Activated T-helper 2 cell treated with anti-CD3 and anti-CD28 coated beads, Interferon-gamma antibody, Interleukin-2, Interleukin-4, amounts not matched to agents 10 μg/mL and 5 μg/mL and 100 μg/mL, durations not matched to agents 14 hours and 24 hours and 36 hours (primary cell): ENCODE results near the gene HNRNPH3. TPM values are rescaled to one million over a fixed set of nuclear protein-coding genes. Genes with fewer than 3 reads are reported as not detected.
A peak's percentile ranks its signal among the peaks of the same experiment; 100 is the strongest.
"Not testable (repeated sequence)": the region's sequence is repeated elsewhere in the genome, so short reads cannot be mapped to it uniquely, and the experiment has no call there.

Experiments used
- DNase-seq: peaks from one replicate; pipeline ENCODE4 v3.0.0; 2021; ENCODE audit warnings: low spot score
- H3K27ac Mint-ChIP-seq: one replicate; pipeline ENCODE4 v1.8.0; 2021; ENCODE audit warnings: mixed read lengths
- H3K27me3 Mint-ChIP-seq: one replicate; pipeline ENCODE4 v1.8.0; 2021; ENCODE audit warnings: low read depth, mixed read lengths
- H3K36me3 Mint-ChIP-seq: one replicate; pipeline ENCODE4 v1.8.0; 2021; ENCODE audit warnings: low read depth, mixed read lengths
- H3K4me1 Mint-ChIP-seq: one replicate; pipeline ENCODE4 v1.8.0; 2021; ENCODE audit warnings: low read depth, mixed read lengths
- H3K4me3 Mint-ChIP-seq: one replicate; pipeline ENCODE4 v1.8.0; 2021; ENCODE audit warnings: low read depth, mild to moderate bottlenecking, moderate library complexity, mixed read lengths
- H3K9me3 Mint-ChIP-seq: one replicate; pipeline ENCODE4 v1.8.0; 2021; ENCODE audit warnings: mixed read lengths
- intact Hi-C: fragments of 100-400 bp; cut with micrococcal nuclease; formaldehyde crosslinking; loops from one replicate; pipeline ENCODE4 v1.15.1; 2023
- total RNA-seq: library from RNA; stranded (reverse); gene quantifications from 2 replicates; pipeline ENCODE4 v1.2.3, GENCODE V29; 2022

HNRNPH3 gene
- total RNA-seq, 1 donor from 2014 or later: 183 TPM

- H3K27ac Mint-ChIP-seq: no peak overlapping the region
- peaks cover 2% of the 10 kb centered on the region for H3K27me3 Mint-ChIP-seq
- no peak overlapping the region for H3K4me3 Mint-ChIP-seq
- DNase-seq: no peak
- H3K9me3 Mint-ChIP-seq: no peaks in the 10 kb centered on the region
- H3K36me3 Mint-ChIP-seq: peaks cover 4% of the 10 kb centered on the region
- intact Hi-C loops: no loop called here
- H3K4me1 Mint-ChIP-seq: peaks cover 6% of the 10 kb centered on the region
Observed at GRCh38 chr10:68310531-68310930, 21.3 kb upstream of the HNRNPH3 start.

DNA sequence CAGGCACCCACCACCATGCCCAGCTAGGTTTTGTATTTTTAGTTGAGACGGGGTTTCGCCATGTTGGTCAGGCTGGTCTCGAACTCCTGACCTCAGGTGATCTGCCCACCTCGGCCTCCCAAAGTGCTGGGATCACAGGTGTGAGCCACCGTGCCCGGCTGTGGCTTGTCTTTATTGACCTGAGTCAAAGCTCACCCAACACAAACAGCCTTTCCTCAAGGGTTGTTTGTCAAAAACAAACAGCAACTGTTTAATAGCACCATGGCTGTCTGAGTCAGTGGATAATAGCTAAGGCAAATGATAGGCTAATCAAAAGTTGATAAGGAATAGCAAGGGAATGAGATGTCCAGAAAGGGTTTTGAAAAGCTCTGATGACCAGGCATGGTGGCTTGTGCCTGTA lies 16.9 kb upstream of the HNRNPH3 start:
- intact Hi-C loops, DNase-seq, H3K27me3 Mint-ChIP-seq, H3K4me3 Mint-ChIP-seq, H3K4me1 Mint-ChIP-seq, H3K27ac Mint-ChIP-seq: not testable (repeated sequence)
- Mint-ChIP-seq H3K36me3 (peaks cover 12% of the 10 kb centered on the region), H3K9me3 (peaks cover 20% of the 10 kb centered on the region)

GRCh38 chr10:68315582-68315981 lies 16.3 kb upstream of the HNRNPH3 start:
- no peak overlapping the region for H3K27ac Mint-ChIP-seq
- DNase-seq: no peak
- intact Hi-C loops: no loop called here
- peaks cover 12% of the 10 kb centered on the region for H3K36me3 Mint-ChIP-seq
- H3K9me3 Mint-ChIP-seq: peaks cover 20% of the 10 kb centered on the region
- no peak overlapping the region for H3K4me3 Mint-ChIP-seq
- peaks cover 2% of the 10 kb centered on the region for H3K27me3 Mint-ChIP-seq
- peaks cover 7% of the 10 kb centered on the region for H3K4me1 Mint-ChIP-seq

DNA sequence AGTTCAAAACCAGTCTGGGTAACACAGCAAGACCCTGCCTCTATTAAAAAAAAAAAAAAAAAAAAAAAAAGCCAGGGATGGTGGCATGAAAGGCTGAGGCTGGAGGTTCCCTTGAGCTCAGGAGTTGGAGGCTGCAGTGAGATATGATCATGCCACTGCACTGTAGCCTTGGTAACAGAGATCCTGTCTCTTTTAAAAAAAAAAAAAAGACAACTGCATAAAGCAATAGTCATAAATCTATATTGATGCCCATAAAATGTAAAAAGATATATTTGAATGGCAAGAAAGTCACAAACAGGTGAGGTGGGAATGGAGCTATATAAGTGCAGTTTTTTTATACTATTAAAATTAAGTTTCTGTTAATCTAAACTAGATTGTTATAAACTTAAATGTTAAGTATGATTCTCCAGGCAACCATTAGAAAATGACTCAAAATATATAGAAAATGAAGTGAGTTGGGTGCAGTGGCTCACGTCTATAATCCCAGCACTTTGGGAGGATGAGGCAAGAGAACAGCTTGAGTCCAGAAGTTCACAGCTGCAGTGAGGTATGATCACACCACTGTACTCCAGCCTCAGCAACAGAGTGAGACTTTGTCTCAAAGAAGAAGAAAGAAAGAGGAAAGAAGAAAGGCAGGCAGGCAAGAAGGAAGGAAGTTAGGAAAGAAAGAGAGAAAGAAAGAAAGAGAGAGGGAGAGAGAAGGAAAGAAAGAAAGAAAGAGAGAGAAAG lies 13.4 kb upstream of the HNRNPH3 start:
- Mint-ChIP-seq H3K4me1 (peaks cover 5% of the 10 kb centered on the region), H3K27me3 (no peaks in the 10 kb centered on the region), H3K36me3 (peaks cover 12% of the 10 kb centered on the region), H3K4me3 (no peak overlapping the region), H3K9me3 (peaks cover 24% of the 10 kb centered on the region), H3K27ac (no peak overlapping the region)
- DNase-seq: no peak
- intact Hi-C loops: no loop called here

- H3K27me3 Mint-ChIP-seq, H3K9me3 Mint-ChIP-seq, H3K4me1 Mint-ChIP-seq, DNase-seq, H3K4me3 Mint-ChIP-seq, H3K27ac Mint-ChIP-seq, H3K36me3 Mint-ChIP-seq, intact Hi-C loops: not testable (repeated sequence)
Observed at GRCh38 chr10:68324396-68324795, 7.5 kb upstream of the HNRNPH3 start.

DNA sequence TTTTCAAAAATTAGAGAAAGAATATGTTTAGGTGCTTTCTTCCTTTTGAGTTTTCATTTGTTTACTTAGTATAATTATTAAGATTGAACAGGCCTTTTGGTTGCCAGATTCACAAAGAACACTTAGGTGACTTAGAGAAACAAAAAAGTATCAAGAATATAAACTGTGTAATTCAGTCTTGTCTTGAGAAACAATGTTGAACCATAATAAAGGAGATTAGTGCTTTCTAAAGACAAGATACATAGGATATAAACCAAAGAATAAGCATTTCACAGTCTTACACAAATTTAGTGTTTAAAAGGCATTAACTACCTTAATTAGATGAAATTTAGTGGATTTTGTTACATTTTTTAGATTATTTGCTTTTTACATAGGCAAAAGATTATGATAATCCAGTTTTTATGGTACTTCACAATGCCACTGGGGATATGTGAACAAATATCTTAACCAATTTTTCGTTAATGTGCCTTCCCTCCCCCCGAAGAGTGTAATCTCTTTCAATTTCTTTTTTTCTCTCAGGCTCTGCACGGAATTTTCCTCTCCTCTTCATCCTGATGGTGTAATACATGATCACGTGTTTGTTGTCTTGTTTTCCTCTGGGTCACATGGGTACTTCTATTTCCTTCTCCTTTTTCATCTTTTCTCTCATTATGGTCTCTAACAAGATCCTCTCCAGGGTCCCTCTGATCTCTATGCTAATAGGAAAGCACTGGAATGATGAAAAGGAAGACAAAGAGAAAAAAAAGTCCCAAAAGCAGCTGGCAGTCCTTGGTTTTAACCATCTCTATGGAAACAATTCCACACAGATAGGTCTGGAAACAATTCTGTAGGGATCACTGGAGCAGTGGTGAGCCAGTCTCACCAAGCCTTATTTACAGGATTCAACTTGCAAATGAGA lies 3.7 kb upstream of the HNRNPH3 start:
- Mint-ChIP-seq H3K27ac (peak overlapping the region; percentile 35), H3K4me3 (peak overlapping the region; percentile 41), H3K9me3 (no peaks in the 10 kb centered on the region), H3K36me3 (peaks cover 11% of the 10 kb centered on the region), H3K27me3 (no peaks in the 10 kb centered on the region), H3K4me1 (peaks cover 22% of the 10 kb centered on the region)
- intact Hi-C loops: no loop called here
- DNase-seq: no peak

GRCh38 chr10:68329506-68329861 lies 2.4 kb upstream of the HNRNPH3 start:
- intact Hi-C loops: no loop called here

GRCh38 chr10:68330852-68331454 lies 911 bp upstream of the HNRNPH3 start:
- H3K27ac Mint-ChIP-seq: peak overlapping the region; percentile 100
- no peaks in the 10 kb centered on the region for H3K9me3 Mint-ChIP-seq
- DNase-seq: no peak
- peaks cover 39% of the 10 kb centered on the region for H3K4me1 Mint-ChIP-seq
- peaks cover 38% of the 10 kb centered on the region for H3K36me3 Mint-ChIP-seq
- peak overlapping the region; percentile 99 for H3K4me3 Mint-ChIP-seq
- intact Hi-C loops: loop anchor here (1.0 to 5.0 kb wide), 7 partner anchors 99 to 1901 kb away; partner anchors contain the start of genes ATOH7, DDX50, DNA2 and PPA1
- no peaks in the 10 kb centered on the region for H3K27me3 Mint-ChIP-seq

More at GRCh38 chr10:68329506-68329861, 2.4 kb upstream of the HNRNPH3 start:
- H3K9me3 Mint-ChIP-seq: no peaks in the 10 kb centered on the region
- peaks cover 25% of the 10 kb centered on the region for H3K4me1 Mint-ChIP-seq
- H3K4me3 Mint-ChIP-seq: no peak overlapping the region
- H3K36me3 Mint-ChIP-seq: peaks cover 25% of the 10 kb centered on the region
- no peak overlapping the region for H3K27ac Mint-ChIP-seq
- no peaks in the 10 kb centered on the region for H3K27me3 Mint-ChIP-seq
- no peak for DNase-seq

DNA sequence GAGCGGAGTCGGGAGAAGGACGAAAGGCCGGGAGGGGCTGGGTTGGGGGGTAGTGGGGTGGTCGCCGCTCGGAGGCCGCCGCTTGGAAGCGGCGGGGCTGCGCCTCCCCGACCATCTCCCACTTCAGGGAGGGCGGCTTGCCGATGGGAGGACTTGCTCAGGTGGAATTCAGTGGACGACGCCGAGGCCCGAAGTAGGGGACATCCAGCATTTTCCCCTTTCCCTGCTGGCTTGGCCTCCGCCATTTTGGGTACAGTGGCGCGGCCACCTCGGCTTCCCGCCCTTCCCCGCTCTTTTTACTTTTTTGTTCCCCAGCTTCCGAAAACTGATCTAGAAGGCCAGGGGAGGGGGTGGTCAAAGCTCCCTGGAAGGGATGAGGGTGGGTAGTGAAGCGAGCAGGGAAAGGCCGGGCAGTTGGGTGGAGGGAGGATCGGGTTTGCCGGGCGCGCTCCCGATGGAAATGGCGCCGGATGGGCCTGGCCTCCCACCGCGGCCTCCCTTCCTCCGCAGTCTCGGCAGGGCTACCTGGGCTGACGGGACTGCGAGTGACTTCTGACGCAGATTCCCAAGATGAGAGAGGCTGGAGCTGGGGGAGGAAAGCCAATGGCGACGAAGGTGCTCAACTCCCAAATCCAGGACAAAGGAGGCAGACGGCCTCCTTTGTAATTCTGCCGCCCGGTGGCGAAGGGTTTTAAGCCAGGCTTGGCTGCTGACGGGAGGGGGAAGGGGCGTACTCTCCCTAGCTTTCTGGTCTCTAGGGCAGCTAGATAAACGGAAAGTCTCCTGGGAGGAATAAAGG lies 594 bp downstream of the HNRNPH3 start, which contains the start of gene PBLD:
Gene PBLD (minus strand): TSS at position 670 of the 799 bp plus-strand sequence. CDS start 26,084 bp downstream, outside the sequence.
- H3K27me3 Mint-ChIP-seq: no peaks in the 10 kb centered on the region
- peaks cover 52% of the 10 kb centered on the region for H3K36me3 Mint-ChIP-seq
- H3K27ac Mint-ChIP-seq: peak within 1 kb of the TSS; percentile 100
- peaks cover 51% of the 10 kb centered on the region for H3K4me1 Mint-ChIP-seq
- peak within 1 kb of the TSS; percentile 99 for H3K4me3 Mint-ChIP-seq
- intact Hi-C loops: loop anchor here (2.0 to 5.0 kb wide), 6 partner anchors 14 to 1900 kb away; partner anchors contain the start of genes ATOH7, CCAR1, DNA2 and PPA1
- no peaks in the 10 kb centered on the region for H3K9me3 Mint-ChIP-seq
- DNase-seq: peak; percentile 60

DNA sequence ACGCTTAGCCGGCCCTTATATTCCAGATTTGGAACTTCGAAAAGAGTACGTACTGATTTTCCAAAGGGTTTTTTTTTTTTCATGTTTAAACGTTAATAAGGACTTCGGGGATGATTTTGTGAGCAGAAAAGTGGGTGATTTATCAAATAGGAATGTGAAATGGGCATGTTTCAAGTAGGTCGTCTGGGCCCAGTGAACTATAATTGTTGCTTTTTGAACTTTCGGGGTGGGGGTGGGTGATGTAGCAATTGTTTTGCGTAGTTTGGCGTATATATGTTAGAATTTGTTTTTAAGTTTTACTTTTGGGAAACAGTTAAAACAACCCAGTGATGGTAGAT lies 1.2 kb downstream of the HNRNPH3 start:
- peaks cover 55% of the 10 kb centered on the region for H3K4me1 Mint-ChIP-seq
- H3K36me3 Mint-ChIP-seq: peaks cover 57% of the 10 kb centered on the region
- no peaks in the 10 kb centered on the region for H3K9me3 Mint-ChIP-seq
- intact Hi-C loops: loop anchor here (2.0 to 5.0 kb wide), 6 partner anchors 14 to 1899 kb away; partner anchors contain the start of genes ATOH7, CCAR1, DNA2 and PPA1
- H3K27me3 Mint-ChIP-seq: no peaks in the 10 kb centered on the region
- peak overlapping the region; percentile 99 for H3K4me3 Mint-ChIP-seq
- no peak for DNase-seq
- peak overlapping the region; percentile 100 for H3K27ac Mint-ChIP-seq

GRCh38 chr10:68333440-68334431 lies 1.9 kb downstream of the HNRNPH3 start:
- Mint-ChIP-seq H3K9me3 (no peaks in the 10 kb centered on the region), H3K4me1 (peaks cover 54% of the 10 kb centered on the region), H3K4me3 (peak overlapping the region; percentile 99), H3K36me3 (peaks cover 62% of the 10 kb centered on the region), H3K27ac (peak overlapping the region; percentile 100), H3K27me3 (no peaks in the 10 kb centered on the region)
- no peak for DNase-seq
- intact Hi-C loops: loop anchor here (2.0 to 5.0 kb wide), 6 partner anchors 13 to 1899 kb away; partner anchors contain the start of genes ATOH7, CCAR1, DNA2 and PPA1
